Muscle of leg (tissue), 11 donors: ENCODE data around the gene ENTHD1. TPM values are rescaled to one million over a fixed set of nuclear protein-coding genes. Genes with fewer than 3 reads are reported as not detected.
"Not testable (repeated sequence)": the region's sequence is repeated elsewhere in the genome, so short reads cannot be mapped to it uniquely, and the experiment has no call there.

Source experiments
- DNase-seq: peaks from one replicate; pipeline ENCODE4 v3.0.0; 2013
- H3K27ac ChIP-seq: one replicate; pipeline ENCODE4 v1.5.1; 2013; ENCODE audit warnings: mild to moderate bottlenecking, low read length, control low read depth
- H3K27me3 ChIP-seq: one replicate; pipeline ENCODE4 v1.6.1; 2013; ENCODE audit warnings: low read length; ENCODE audit not compliant: control insufficient read depth, insufficient read depth
- H3K36me3 ChIP-seq: one replicate; pipeline ENCODE4 v1.6.1; 2013; ENCODE audit warnings: low read length; ENCODE audit not compliant: control insufficient read depth, insufficient read depth
- H3K4me1 ChIP-seq: one replicate; pipeline ENCODE4 v1.6.1; 2013; ENCODE audit warnings: low read length; ENCODE audit not compliant: control insufficient read depth, insufficient read depth
- H3K4me3 ChIP-seq: one replicate; pipeline ENCODE4 v1.5.1; 2013; ENCODE audit warnings: low read length, control low read depth
- H3K9me3 ChIP-seq: replicated peaks from 2 replicates; pipeline ENCODE4 v1.6.1; 2013; ENCODE audit warnings: low read depth, low read length; ENCODE audit not compliant: control insufficient read depth
- WGBS: methylation state at CpG from one replicate; pipeline ENCODE4 v1.1.5; 2013; ENCODE audit warnings: missing lambda C conversion rate; ENCODE audit not compliant: insufficient coverage; 5-methylcytosine and 5-hydroxymethylcytosine counted together
- polyA plus RNA-seq, 8 donors: library from polyadenylated mRNA; unstranded; fragments of 120-200 nt; gene quantifications; one replicate each; pipeline versions ENCODE4 v1.2.1 to v1.2.3, GENCODE V29; 2013; ENCODE audit warnings: inconsistent platforms in 1 of 8, low replicate concordance in 1 of 8; ENCODE audit not compliant: insufficient read length in 8 of 8, insufficient read depth in 1 of 8
- total RNA-seq: library from RNA; stranded (reverse); fragments of 120-200 nt; gene quantifications from one replicate; pipeline ENCODE4 v1.2.4, GENCODE V29; 2013

The ENTHD1 gene
- total and polyA plus RNA-seq, 9 donors, result not detected

GRCh38 chr22:39852799-39853198 is 40.8 kb downstream of the ENTHD1 start:
- Histone ChIP-seq H3K27ac (no peak overlapping the region), H3K4me1 (no peaks in the 10 kb centered on the region), H3K36me3 (no peaks in the 10 kb centered on the region), H3K27me3 (peaks cover 4% of the 10 kb centered on the region), H3K4me3 (no peak overlapping the region), H3K9me3 (no peaks in the 10 kb centered on the region)
- no CpG with 5 or more reads among the region's 2 CpGs for WGBS
- no peak for DNase-seq

GRCh38 chr22:39851606-39852315 is 41.8 kb downstream of the ENTHD1 start:
- H3K27me3 ChIP-seq, result peaks cover 4% of the 10 kb centered on the region
- WGBS, result 100% methylated on average over 1 of the region's 4 CpGs

GRCh38 chr22:39847477-39847876 is 46.1 kb downstream of the ENTHD1 start:
- DNase-seq, result no peak
- no peaks in the 10 kb centered on the region for H3K9me3 ChIP-seq
- H3K27me3 ChIP-seq, result peaks cover 6% of the 10 kb centered on the region
- H3K27ac ChIP-seq, result no peak overlapping the region
- no CpG with 5 or more reads among the region's 3 CpGs for WGBS
- H3K4me3 ChIP-seq, result no peak overlapping the region
- no peaks in the 10 kb centered on the region for H3K36me3 ChIP-seq
- H3K4me1 ChIP-seq, result no peaks in the 10 kb centered on the region

More at GRCh38 chr22:39851606-39852315, 41.8 kb downstream of the ENTHD1 start:
- no peak overlapping the region for H3K27ac ChIP-seq
- no peak for DNase-seq
- no peak overlapping the region for H3K4me3 ChIP-seq
- no peaks in the 10 kb centered on the region for H3K36me3 ChIP-seq
- no peaks in the 10 kb centered on the region for H3K4me1 ChIP-seq
- H3K9me3 ChIP-seq, result no peaks in the 10 kb centered on the region

- H3K36me3 ChIP-seq, H3K27me3 ChIP-seq, H3K4me3 ChIP-seq, H3K27ac ChIP-seq, DNase-seq, H3K9me3 ChIP-seq, H3K4me1 ChIP-seq: not testable (repeated sequence)
- no CpG with 5 or more reads among the region's 1 CpG for WGBS
Observed at GRCh38 chr22:39846539-39846938, 47.0 kb downstream of the ENTHD1 start.

GRCh38 chr22:39845529-39845928 is 48.0 kb downstream of the ENTHD1 start:
- Histone ChIP-seq H3K27me3 (peaks cover 2% of the 10 kb centered on the region), H3K36me3 (no peaks in the 10 kb centered on the region), H3K4me3 (no peak overlapping the region), H3K4me1 (no peaks in the 10 kb centered on the region), H3K27ac (no peak overlapping the region), H3K9me3 (no peaks in the 10 kb centered on the region)
- DNase-seq, result no peak
- WGBS, result no CpG with 5 or more reads among the region's 3 CpGs

GRCh38 chr22:39839917-39840510 is 53.5 kb downstream of the ENTHD1 start:
- H3K9me3 ChIP-seq, result no peaks in the 10 kb centered on the region
- no peaks in the 10 kb centered on the region for H3K36me3 ChIP-seq
- no peaks in the 10 kb centered on the region for H3K4me1 ChIP-seq
- DNase-seq, result no peak
- H3K27ac ChIP-seq, result no peak overlapping the region
- WGBS, result 83% methylated on average over 1 of the region's 5 CpGs
- peaks cover 7% of the 10 kb centered on the region for H3K27me3 ChIP-seq
- H3K4me3 ChIP-seq, result no peak overlapping the region

- DNase-seq, result no peak
- H3K27ac ChIP-seq, result no peak overlapping the region
- H3K4me3 ChIP-seq, result no peak overlapping the region
- 30% methylated on average over 2 of the region's 5 CpGs for WGBS
- H3K27me3 ChIP-seq, result peaks cover 7% of the 10 kb centered on the region
- H3K36me3 ChIP-seq, result no peaks in the 10 kb centered on the region
- H3K9me3 ChIP-seq, result no peaks in the 10 kb centered on the region
- H3K4me1 ChIP-seq, result no peaks in the 10 kb centered on the region
Observed at GRCh38 chr22:39839204-39839603, 54.4 kb downstream of the ENTHD1 start.

- H3K27me3 ChIP-seq, result peaks cover 13% of the 10 kb centered on the region
- WGBS, result no CpG with 5 or more reads among the region's 2 CpGs
- no peak overlapping the region for H3K4me3 ChIP-seq
- H3K36me3 ChIP-seq, result no peaks in the 10 kb centered on the region
- DNase-seq, result no peak
- no peaks in the 10 kb centered on the region for H3K9me3 ChIP-seq
- H3K27ac ChIP-seq, result no peak overlapping the region
- no peaks in the 10 kb centered on the region for H3K4me1 ChIP-seq
Observed at GRCh38 chr22:39833610-39834009, 60.0 kb downstream of the ENTHD1 start.

- Histone ChIP-seq H3K27me3 (peaks cover 13% of the 10 kb centered on the region), H3K9me3 (no peaks in the 10 kb centered on the region), H3K36me3 (no peaks in the 10 kb centered on the region), H3K27ac (no peak overlapping the region), H3K4me1 (no peaks in the 10 kb centered on the region), H3K4me3 (no peak overlapping the region)
- no peak for DNase-seq
- WGBS, result no CpG with 5 or more reads among the region's 1 CpG
Observed at GRCh38 chr22:39833093-39833492, 60.5 kb downstream of the ENTHD1 start.

- H3K4me1 ChIP-seq, result no peaks in the 10 kb centered on the region
- DNase-seq, result no peak
- no peaks in the 10 kb centered on the region for H3K36me3 ChIP-seq
- 42% methylated on average over 2 of the region's 7 CpGs for WGBS
- H3K9me3 ChIP-seq, result no peaks in the 10 kb centered on the region
- H3K27me3 ChIP-seq, result peaks cover 13% of the 10 kb centered on the region
- no peak overlapping the region for H3K4me3 ChIP-seq
- H3K27ac ChIP-seq, result no peak overlapping the region
Observed at GRCh38 chr22:39832627-39833074, 60.9 kb downstream of the ENTHD1 start.
